ENCODE data around the gene FAM20A. TPM values are rescaled to one million over a fixed set of nuclear protein-coding genes. Genes with fewer than 3 reads are reported as not detected.

The FAM20A gene
- total RNA-seq = 10 to 100 TPM; 69.7 to 86.1 TPM
- 100 to 1,000 TPM in 1 of 2 donors, 10 to 100 TPM in 1; 72.0 to 101 TPM for polyA plus RNA-seq
- long read RNA-seq, donor 1, partial matches to known transcripts = 0 of 1 reads
- long read RNA-seq, donor 1, other reads (novel, unspliced or antisense) = 0 of 1 reads
- long read RNA-seq, donor 2 = 0 reads
- long read RNA-seq, donor 3 = 0 reads
- long read RNA-seq, donor 4 = 0 reads
- long read RNA-seq, donor 5, partial matches to known transcripts = 0 of 2 reads
- long read RNA-seq, donor 5, other reads (novel, unspliced or antisense) = 0 of 2 reads

DNA sequence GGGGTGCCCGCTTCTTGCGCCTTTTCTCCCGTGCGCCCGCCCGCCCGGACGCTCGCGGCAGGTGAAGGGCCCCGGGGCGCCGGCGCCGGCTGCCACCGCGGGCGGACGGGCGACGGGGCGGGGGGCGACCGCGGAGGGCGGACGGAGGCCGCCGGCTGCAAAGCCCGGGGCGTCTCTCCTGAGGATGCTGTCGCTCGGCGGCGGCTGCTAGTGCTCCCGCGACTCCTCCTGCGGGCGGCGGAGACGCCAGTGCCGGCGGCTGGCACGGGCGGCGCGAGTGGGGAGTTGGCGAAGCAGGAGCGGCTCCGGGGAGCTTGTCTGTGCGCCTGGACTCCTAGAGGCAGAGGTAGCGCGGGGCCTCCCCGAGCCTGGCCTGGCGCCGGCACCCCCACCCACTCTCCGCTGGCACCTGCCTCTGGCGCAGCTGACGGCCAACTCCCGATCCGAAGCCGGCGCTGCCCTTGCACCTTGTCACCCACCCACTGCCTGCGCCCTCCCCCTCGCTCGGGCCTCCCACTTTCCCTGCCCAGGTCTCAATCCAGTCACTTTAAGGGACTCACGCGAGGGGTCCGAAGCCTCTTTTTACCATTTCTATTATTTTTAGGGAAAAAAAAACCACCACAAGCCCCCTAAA lies at the start of gene FAM20A:
TSS of gene FAM20A (minus strand) at position 437 of the 634 bp plus-strand sequence. CDS start 701 bp downstream, outside the sequence.
- H3K27ac ChIP-seq (ENCODE audit: low read depth in 1 of 2, low read length in 1 of 2) = peak within 1 kb of the TSS; percentile 66 to 95
- peak within 1 kb of the TSS; percentile 56 for H3K4me3 ChIP-seq
- WGBS, 2 donors = 3% methylated on average over 37 to 69 of the region's 69 CpGs
- no peak within 1 kb of the TSS for H3K9ac ChIP-seq (ENCODE audit: insufficient read depth in 1 of 2, low read length in 2 of 2)
- peaks cover 0 to 13% (median 5%) of the 10 kb centered on the region in 5 donors for H3K4me1 ChIP-seq (ENCODE audit: control insufficient read depth in 5 of 5, insufficient read depth in 5 of 5, low read length in 5 of 5)
- ATAC-seq (ENCODE audit: insufficient read depth, low FRiP score) = peak; percentile 33
- DNase-seq = peak in 1 of 3 donors; percentile 36
- TF ChIP-seq, protein P1, sequence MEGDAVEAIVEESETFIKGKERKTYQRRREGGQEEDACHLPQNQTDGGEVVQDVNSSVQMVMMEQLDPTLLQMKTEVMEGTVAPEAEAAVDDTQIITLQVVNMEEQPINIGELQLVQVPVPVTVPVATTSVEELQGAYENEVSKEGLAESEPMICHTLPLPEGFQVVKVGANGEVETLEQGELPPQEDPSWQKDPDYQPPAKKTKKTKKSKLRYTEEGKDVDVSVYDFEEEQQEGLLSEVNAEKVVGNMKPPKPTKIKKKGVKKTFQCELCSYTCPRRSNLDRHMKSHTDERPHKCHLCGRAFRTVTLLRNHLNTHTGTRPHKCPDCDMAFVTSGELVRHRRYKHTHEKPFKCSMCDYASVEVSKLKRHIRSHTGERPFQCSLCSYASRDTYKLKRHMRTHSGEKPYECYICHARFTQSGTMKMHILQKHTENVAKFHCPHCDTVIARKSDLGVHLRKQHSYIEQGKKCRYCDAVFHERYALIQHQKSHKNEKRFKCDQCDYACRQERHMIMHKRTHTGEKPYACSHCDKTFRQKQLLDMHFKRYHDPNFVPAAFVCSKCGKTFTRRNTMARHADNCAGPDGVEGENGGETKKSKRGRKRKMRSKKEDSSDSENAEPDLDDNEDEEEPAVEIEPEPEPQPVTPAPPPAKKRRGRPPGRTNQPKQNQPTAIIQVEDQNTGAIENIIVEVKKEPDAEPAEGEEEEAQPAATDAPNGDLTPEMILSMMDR (IDR thresholded peaks at IDR 0.05; ENCODE audit: control extremely low read depth, extremely low read depth) = no peak
- no peaks in the 10 kb centered on the region for H3K36me3 ChIP-seq (ENCODE audit: control insufficient read depth in 4 of 4, insufficient read depth in 4 of 4, low read length in 4 of 4)
- no peaks in the 10 kb centered on the region for H3K9me3 ChIP-seq (ENCODE audit: control insufficient read depth in 4 of 4, insufficient read depth in 3 of 4, low read length in 3 of 4)
- H3K27me3 ChIP-seq (ENCODE audit: control insufficient read depth in 3 of 3, insufficient read depth in 3 of 3, low read length in 2 of 3) = peaks cover 0 to 39% (median 3%) of the 10 kb centered on the region in 3 donors

DNA sequence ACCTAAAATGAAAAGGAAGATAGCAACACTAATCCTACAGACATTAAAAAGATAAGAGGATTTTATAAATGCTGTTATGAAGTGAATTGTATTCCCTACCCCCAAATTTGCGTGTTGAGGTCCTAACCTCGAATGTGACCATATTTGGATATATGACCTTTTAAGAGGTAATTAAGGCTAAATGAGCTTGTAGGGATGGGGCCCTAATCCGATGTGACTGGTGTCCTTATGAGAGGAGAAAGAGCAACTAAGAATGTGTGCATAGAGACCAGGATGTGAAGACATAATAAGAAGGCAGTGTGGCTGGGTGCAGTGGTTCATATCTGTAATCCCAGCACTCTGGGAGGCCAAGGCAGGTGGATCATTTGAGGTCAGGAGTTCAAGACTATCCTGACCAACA lies 48.2 kb upstream of the FAM20A start:
- Histone ChIP-seq H3K4me1 (ENCODE audit: control insufficient read depth in 5 of 5, insufficient read depth in 5 of 5, low read length in 5 of 5) (peaks cover 0 to 7% (median 0%) of the 10 kb centered on the region in 5 donors), H3K4me3 (no peak overlapping the region), H3K36me3 (ENCODE audit: control insufficient read depth in 4 of 4, insufficient read depth in 4 of 4, low read length in 4 of 4) (no peaks in the 10 kb centered on the region), H3K27ac (ENCODE audit: low read depth in 1 of 2, low read length in 1 of 2) (no peak overlapping the region), H3K27me3 (ENCODE audit: control insufficient read depth in 3 of 3, insufficient read depth in 3 of 3, low read length in 2 of 3) (no peaks in the 10 kb centered on the region), H3K9ac (ENCODE audit: insufficient read depth in 1 of 2, low read length in 2 of 2) (no peak overlapping the region), H3K9me3 (ENCODE audit: control insufficient read depth in 4 of 4, insufficient read depth in 3 of 4, low read length in 3 of 4) (peaks cover 0 to 3% (median 0%) of the 10 kb centered on the region in 4 donors)
- 86% methylated on average over 3 of the region's 3 CpGs for WGBS, 2 donors
- DNase-seq = no peak
- ATAC-seq (ENCODE audit: insufficient read depth, low FRiP score) = no peak
- TF ChIP-seq, protein P1 (IDR thresholded peaks at IDR 0.05; ENCODE audit: control extremely low read depth, extremely low read depth) = no peak

DNA sequence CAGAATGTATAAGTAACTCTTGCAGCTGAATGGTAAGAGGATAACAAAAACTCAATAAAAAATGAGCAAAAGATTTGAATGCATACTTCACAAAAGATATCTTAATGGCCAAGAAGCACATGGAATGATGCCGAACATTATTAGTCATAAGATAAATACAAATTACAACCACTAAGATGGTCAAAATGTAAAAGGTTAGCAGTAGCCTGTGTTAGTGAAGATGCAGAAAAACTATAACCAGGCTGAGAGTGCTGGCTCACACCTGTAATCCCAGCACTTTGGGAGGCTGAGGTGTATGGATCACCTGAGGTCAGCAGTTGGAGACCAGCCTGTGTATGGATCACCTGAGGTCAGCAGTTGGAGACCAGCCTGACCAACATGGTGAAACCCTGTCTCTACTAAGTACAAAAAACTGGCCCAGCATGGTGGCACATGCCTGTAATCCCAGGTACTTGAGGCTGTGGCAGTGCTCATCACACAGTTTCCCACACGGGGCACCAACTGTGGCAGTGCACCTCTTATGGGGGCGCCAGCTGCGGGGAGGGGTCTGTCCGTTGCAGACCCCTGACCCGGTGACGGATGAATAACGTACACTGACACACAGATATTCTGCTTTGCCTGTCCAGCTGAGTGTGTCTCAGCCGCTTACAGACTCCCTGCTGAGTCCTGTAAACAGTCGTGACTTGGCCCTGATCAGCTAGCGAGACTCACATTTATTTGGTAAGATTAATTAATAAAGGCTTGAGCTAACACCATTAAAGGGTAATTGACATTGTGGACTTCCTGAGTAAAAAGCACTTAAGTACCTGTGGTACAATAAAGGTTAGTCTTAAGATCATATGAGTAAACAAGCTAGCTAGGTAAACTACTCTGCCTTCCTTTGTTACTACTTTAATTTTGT lies 45.7 kb upstream of the FAM20A start:
- ATAC-seq (ENCODE audit: insufficient read depth, low FRiP score) (no peak), DNase-seq (no peak)
- peak overlapping the region in 1 of 2 donors; percentile 47 for H3K27ac ChIP-seq (ENCODE audit: low read depth in 1 of 2, low read length in 1 of 2)

More for the DNA sequence above, 45.7 kb upstream of the FAM20A start:
- H3K27me3 ChIP-seq (ENCODE audit: control insufficient read depth in 3 of 3, insufficient read depth in 3 of 3, low read length in 2 of 3) = peaks cover 0 to 2% (median 0%) of the 10 kb centered on the region in 3 donors
- H3K36me3 ChIP-seq (ENCODE audit: control insufficient read depth in 4 of 4, insufficient read depth in 4 of 4, low read length in 4 of 4) = no peaks in the 10 kb centered on the region
- WGBS, 2 donors = 69 to 89% methylated on average over 11 of the region's 11 CpGs
- H3K4me1 ChIP-seq (ENCODE audit: control insufficient read depth in 5 of 5, insufficient read depth in 5 of 5, low read length in 5 of 5) = peaks cover 0 to 7% (median 0%) of the 10 kb centered on the region in 5 donors
- H3K4me3 ChIP-seq = no peak overlapping the region
- TF ChIP-seq, protein P1 (IDR thresholded peaks at IDR 0.05; ENCODE audit: control extremely low read depth, extremely low read depth) = no peak
- peaks cover 0 to 3% (median 0%) of the 10 kb centered on the region in 4 donors for H3K9me3 ChIP-seq (ENCODE audit: control insufficient read depth in 4 of 4, insufficient read depth in 3 of 4, low read length in 3 of 4)
- no peak overlapping the region for H3K9ac ChIP-seq (ENCODE audit: insufficient read depth in 1 of 2, low read length in 2 of 2)
